Mesendoderm (in vitro differentiated cells): Measurements from ENCODE around the gene HSPB7.

Source experiments
- DNase-seq: peaks from one replicate; pipeline ENCODE4 v3.0.0; 2013
- H2AK5ac ChIP-seq: 2 replicates; pipeline ENCODE4 v1.6.1; 2013; ENCODE audit warnings: low read length, inconsistent platforms
- H2BK120ac ChIP-seq: 2 replicates; pipeline ENCODE4 v1.6.1; 2013; ENCODE audit warnings: low read depth, mild to moderate bottlenecking, low read length, moderate library complexity, mixed read lengths
- H2BK15ac ChIP-seq: replicated peaks from 2 replicates; pipeline ENCODE4 v1.6.1; 2013; ENCODE audit warnings: low read depth, mild to moderate bottlenecking, moderate library complexity
- H2BK5ac ChIP-seq: 2 replicates; pipeline ENCODE4 v1.6.1; 2013; ENCODE audit warnings: low read length, inconsistent platforms
- H3K18ac ChIP-seq: 2 replicates; pipeline ENCODE4 v1.6.1; 2013; ENCODE audit warnings: mild to moderate bottlenecking, low read length, mixed read lengths
- H3K23ac ChIP-seq: one replicate; pipeline ENCODE4 v1.6.1; 2013; ENCODE audit warnings: low read length
- H3K27ac ChIP-seq: 2 replicates; pipeline ENCODE4 v1.5.1; 2013; ENCODE audit warnings: low read depth, mild to moderate bottlenecking, inconsistent platforms, low read length, moderate library complexity
- H3K27me3 ChIP-seq: 2 replicates; pipeline ENCODE4 v1.6.1; 2013; ENCODE audit warnings: low read length, control low read depth, mild to moderate bottlenecking, inconsistent platforms; ENCODE audit not compliant: insufficient read depth, poor library complexity
- H3K36me3 ChIP-seq: 2 replicates; pipeline ENCODE4 v1.6.1; 2013; ENCODE audit warnings: low read length, inconsistent platforms; ENCODE audit not compliant: control insufficient read depth, insufficient read depth
- H3K4ac ChIP-seq: one replicate; pipeline ENCODE4 v1.6.1; 2013; ENCODE audit warnings: low read depth, mild to moderate bottlenecking, low read length, moderate library complexity
- H3K4me1 ChIP-seq: 2 replicates; pipeline ENCODE4 v1.6.1; 2013; ENCODE audit warnings: low read depth, low read length, inconsistent platforms; ENCODE audit not compliant: control insufficient read depth
- H3K4me2 ChIP-seq: 2 replicates; pipeline ENCODE4 v1.6.1; 2013; ENCODE audit warnings: low read length
- H3K4me3 ChIP-seq: 2 replicates; pipeline ENCODE4 v1.5.1; 2013; ENCODE audit warnings: mild to moderate bottlenecking, low read length
- H3K56ac ChIP-seq: one replicate; pipeline ENCODE4 v1.6.1; 2013; ENCODE audit warnings: low read length
- H3K79me1 ChIP-seq: 2 replicates; pipeline ENCODE4 v1.6.1; 2013; ENCODE audit warnings: low read length, inconsistent platforms
- H3K79me2 ChIP-seq: 2 replicates; pipeline ENCODE4 v1.6.1; 2013; ENCODE audit warnings: mild to moderate bottlenecking, low read length; ENCODE audit not compliant: control insufficient read depth, insufficient read depth
- H3K9ac ChIP-seq: 2 replicates; pipeline ENCODE4 v1.6.1; 2013; ENCODE audit warnings: low read length, inconsistent platforms
- H4K5ac ChIP-seq: one replicate; pipeline ENCODE4 v1.6.1; 2013; ENCODE audit warnings: low read length
- H4K8ac ChIP-seq: one replicate; pipeline ENCODE4 v1.6.1; 2013; ENCODE audit warnings: low read depth, mild to moderate bottlenecking, control low read depth, low read length, moderate library complexity
- WGBS: extraction: QIAGEN DNeasy Blood & Tissue Kit; methylation state at CpG from one replicate; pipeline ENCODE4 v1.1.7; 2013; ENCODE audit warnings: low lambda C conversion rate, missing lambda C conversion rate; ENCODE audit not compliant: insufficient coverage; ENCODE audit errors: extremely low coverage; 5-methylcytosine and 5-hydroxymethylcytosine counted together

The HSPB7 gene

GRCh38 chr1:15975358-15975804, 42.5 kb downstream of the HSPB7 start:
- H3K4me3 ChIP-seq, result peak overlapping the region; percentile 91
- no peaks in the 10 kb centered on the region for H3K36me3 ChIP-seq
- WGBS, result no CpG with 5 or more reads among the region's 47 CpGs
- H3K4me2 ChIP-seq, result peak overlapping the region; percentile 95
- H3K56ac ChIP-seq, result peak overlapping the region; percentile 98
- DNase-seq, result peak; percentile 85
- H3K18ac ChIP-seq, result peak overlapping the region; percentile 82
- H3K23ac ChIP-seq, result no peak overlapping the region
- H3K4ac ChIP-seq, result no peak overlapping the region
- no peak overlapping the region for H2AK5ac ChIP-seq
- peaks cover 3% of the 10 kb centered on the region for H3K4me1 ChIP-seq
- H4K8ac ChIP-seq, result no peak overlapping the region
- H4K5ac ChIP-seq, result no peak overlapping the region
- peak overlapping the region; percentile 92 for H3K9ac ChIP-seq
- H2BK120ac ChIP-seq, result no peak overlapping the region
- H3K27ac ChIP-seq, result peak overlapping the region; percentile 25
- H2BK15ac ChIP-seq, result no peak overlapping the region
- peaks cover 6% of the 10 kb centered on the region for H3K79me1 ChIP-seq
- H3K79me2 ChIP-seq, result no peaks in the 10 kb centered on the region
- no peak overlapping the region for H2BK5ac ChIP-seq
- H3K27me3 ChIP-seq, result no peaks in the 10 kb centered on the region

DNA sequence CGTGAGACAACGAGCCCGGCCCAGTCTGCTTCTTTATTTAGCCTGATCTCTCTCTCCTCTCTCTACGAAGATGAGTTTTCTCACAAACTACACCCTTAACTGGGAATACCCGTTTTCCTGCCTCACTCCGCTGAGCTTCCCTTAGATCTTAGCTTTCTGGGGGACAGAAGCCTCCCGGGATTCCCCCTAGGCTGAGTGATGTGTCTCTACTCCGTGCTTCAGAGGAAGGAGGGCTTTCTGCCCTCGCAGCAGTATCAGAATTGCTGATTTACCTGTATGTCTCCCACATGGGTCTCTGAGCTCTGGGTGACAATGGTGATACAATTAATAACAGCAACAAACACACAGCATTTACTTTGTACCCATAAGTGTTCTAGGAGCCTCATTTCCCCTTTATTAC, 43.0 kb downstream of the HSPB7 start:
- Histone ChIP-seq H3K27ac (no peak overlapping the region), H3K56ac (peak overlapping the region; percentile 98), H2BK15ac (no peak overlapping the region), H3K4me2 (peak overlapping the region; percentile 95), H4K5ac (no peak overlapping the region), H3K23ac (no peak overlapping the region), H3K36me3 (no peaks in the 10 kb centered on the region), H3K79me1 (peaks cover 6% of the 10 kb centered on the region), H3K79me2 (no peaks in the 10 kb centered on the region), H3K4ac (no peak overlapping the region), H3K9ac (peak overlapping the region; percentile 92), H2AK5ac (no peak overlapping the region), H3K18ac (no peak overlapping the region), H3K4me1 (peaks cover 3% of the 10 kb centered on the region), H4K8ac (no peak overlapping the region), H2BK120ac (no peak overlapping the region), H3K4me3 (peak overlapping the region; percentile 91), H3K27me3 (no peaks in the 10 kb centered on the region), H2BK5ac (no peak overlapping the region)
- WGBS, result no CpG with 5 or more reads among the region's 9 CpGs
- DNase-seq, result no peak

GRCh38 chr1:15973772-15974171, 44.1 kb downstream of the HSPB7 start:
- Histone ChIP-seq H3K9ac (no peak overlapping the region), H3K27ac (no peak overlapping the region), H2AK5ac (no peak overlapping the region), H3K23ac (no peak overlapping the region), H3K79me1 (peaks cover 6% of the 10 kb centered on the region), H3K56ac (no peak overlapping the region), H2BK5ac (no peak overlapping the region), H3K36me3 (no peaks in the 10 kb centered on the region), H3K4me1 (peaks cover 3% of the 10 kb centered on the region), H3K79me2 (no peaks in the 10 kb centered on the region), H2BK15ac (no peak overlapping the region), H3K4me3 (no peak overlapping the region), H3K18ac (no peak overlapping the region), H3K27me3 (no peaks in the 10 kb centered on the region), H3K4ac (no peak overlapping the region), H4K5ac (no peak overlapping the region), H3K4me2 (no peak overlapping the region), H2BK120ac (no peak overlapping the region), H4K8ac (no peak overlapping the region)
- no peak for DNase-seq
- WGBS, result no CpG with 5 or more reads among the region's 4 CpGs

DNA sequence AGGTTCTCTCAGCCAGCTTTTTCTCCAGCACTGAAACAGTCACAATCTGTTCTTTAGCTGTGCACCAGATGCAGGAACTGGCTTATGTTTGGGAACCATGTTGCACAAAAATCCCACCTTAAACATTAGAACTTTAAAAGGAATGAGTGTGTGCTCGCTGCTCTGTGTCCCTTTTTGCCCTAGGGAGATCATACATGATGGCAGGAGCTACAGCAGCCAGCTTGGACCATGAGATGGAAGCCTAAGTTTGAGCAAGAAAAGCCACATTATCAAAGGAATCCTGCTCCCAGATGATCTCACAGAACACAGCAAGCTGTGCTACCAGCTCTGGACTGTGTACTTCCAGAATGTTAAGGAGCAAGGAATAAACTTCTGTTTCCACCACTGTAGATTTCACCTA, 45.4 kb downstream of the HSPB7 start:
- no peak for DNase-seq
- H3K27ac ChIP-seq, result no peak overlapping the region
- H2AK5ac ChIP-seq, result no peak overlapping the region
- no peak overlapping the region for H3K4me3 ChIP-seq
- no peak overlapping the region for H2BK5ac ChIP-seq
- H4K8ac ChIP-seq, result no peak overlapping the region
- no peak overlapping the region for H3K56ac ChIP-seq
- no peak overlapping the region for H2BK120ac ChIP-seq
- H3K23ac ChIP-seq, result no peak overlapping the region
- H4K5ac ChIP-seq, result no peak overlapping the region
- no peaks in the 10 kb centered on the region for H3K79me2 ChIP-seq
- no peak overlapping the region for H3K18ac ChIP-seq
- H3K4me1 ChIP-seq, result peaks cover 3% of the 10 kb centered on the region
- H3K79me1 ChIP-seq, result peaks cover 8% of the 10 kb centered on the region
- H3K4me2 ChIP-seq, result no peak overlapping the region
- H2BK15ac ChIP-seq, result no peak overlapping the region
- WGBS, result no CpG with 5 or more reads among the region's 1 CpG
- H3K27me3 ChIP-seq, result no peaks in the 10 kb centered on the region
- H3K4ac ChIP-seq, result no peak overlapping the region
- no peak overlapping the region for H3K9ac ChIP-seq
- H3K36me3 ChIP-seq, result no peaks in the 10 kb centered on the region

- DNase-seq, result no peak
- no peaks in the 10 kb centered on the region for H3K79me2 ChIP-seq
- H3K4ac ChIP-seq, result no peak overlapping the region
- no peak overlapping the region for H2BK15ac ChIP-seq
- no peak overlapping the region for H3K4me2 ChIP-seq
- peaks cover 8% of the 10 kb centered on the region for H3K79me1 ChIP-seq
- no peak overlapping the region for H2BK120ac ChIP-seq
- H3K9ac ChIP-seq, result no peak overlapping the region
- H3K56ac ChIP-seq, result no peak overlapping the region
- H3K4me3 ChIP-seq, result no peak overlapping the region
- H2AK5ac ChIP-seq, result no peak overlapping the region
- H3K27me3 ChIP-seq, result no peaks in the 10 kb centered on the region
- no peaks in the 10 kb centered on the region for H3K36me3 ChIP-seq
- H2BK5ac ChIP-seq, result no peak overlapping the region
- no peak overlapping the region for H3K23ac ChIP-seq
- H3K27ac ChIP-seq, result no peak overlapping the region
- no peak overlapping the region for H3K18ac ChIP-seq
- H4K5ac ChIP-seq, result no peak overlapping the region
- no peak overlapping the region for H4K8ac ChIP-seq
- peaks cover 3% of the 10 kb centered on the region for H3K4me1 ChIP-seq
These were observed 46.9 kb downstream of the HSPB7 start for GRCh38 chr1:15970911-15971310.

- Histone ChIP-seq H3K79me1 (peaks cover 8% of the 10 kb centered on the region), H4K5ac (no peak overlapping the region), H3K56ac (no peak overlapping the region), H3K36me3 (peaks cover 2% of the 10 kb centered on the region), H4K8ac (no peak overlapping the region), H3K18ac (no peak overlapping the region), H3K79me2 (no peaks in the 10 kb centered on the region), H2BK120ac (no peak overlapping the region), H3K27me3 (no peaks in the 10 kb centered on the region), H3K4ac (no peak overlapping the region), H2AK5ac (no peak overlapping the region), H3K23ac (no peak overlapping the region), H3K4me3 (no peak overlapping the region), H2BK15ac (no peak overlapping the region), H3K4me2 (no peak overlapping the region), H2BK5ac (no peak overlapping the region), H3K27ac (no peak overlapping the region), H3K4me1 (no peaks in the 10 kb centered on the region), H3K9ac (no peak overlapping the region)
- DNase-seq, result no peak
- no CpG with 5 or more reads among the region's 13 CpGs for WGBS
These were observed 48.4 kb downstream of the HSPB7 start for GRCh38 chr1:15969321-15969880.
